ENCODE data around the gene RAD51B.

The RAD51B gene

DNA sequence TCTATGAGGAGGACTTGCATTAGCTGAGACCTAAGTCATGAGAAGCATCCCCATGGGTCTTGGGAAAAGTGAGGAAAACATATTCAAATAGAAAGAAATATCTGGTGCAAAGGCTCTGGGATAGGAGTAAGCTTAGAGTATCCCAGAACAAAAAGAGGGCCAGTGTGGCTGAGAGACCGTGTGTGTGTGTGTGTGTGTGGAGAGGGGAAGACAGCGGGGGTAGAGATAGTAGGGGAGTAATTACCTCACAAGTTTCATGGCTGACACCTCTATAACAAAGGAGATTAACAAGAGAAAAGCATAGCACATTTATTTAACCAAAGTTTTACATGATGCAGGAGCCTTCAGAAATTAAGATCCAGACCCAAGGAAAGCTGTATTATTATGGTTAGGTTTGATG lies 440.5 kb downstream of the RAD51B start:
- DNase-seq = no peak

GRCh38 chr14:68261092-68261842 lies 441.7 kb downstream of the RAD51B start:
- DNase-seq = no peak

DNA sequence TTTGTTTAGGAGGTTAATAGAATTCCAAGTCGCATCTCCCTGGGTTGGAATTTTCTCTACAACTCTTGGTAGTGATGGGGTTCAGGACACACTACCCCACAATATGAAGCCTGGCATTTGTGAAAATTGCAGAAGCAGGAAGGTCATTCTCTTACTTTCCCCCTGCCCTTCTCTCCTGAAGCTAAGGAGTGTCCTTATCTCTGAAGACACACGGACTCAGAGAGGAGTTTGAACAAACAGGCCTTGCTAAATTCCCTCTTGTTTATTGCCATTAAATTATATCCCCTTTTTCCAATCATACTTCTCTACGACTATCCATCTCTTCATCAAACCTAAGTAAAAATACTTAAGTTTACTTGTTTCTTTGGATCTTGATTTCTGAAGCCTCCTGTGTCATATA lies 443.0 kb downstream of the RAD51B start:
- DNase-seq = no peak

GRCh38 chr14:68263563-68264259 lies 444.1 kb downstream of the RAD51B start:
- DNase-seq = no peak

- DNase-seq = no peak
Observed at GRCh38 chr14:68264260-68264569, 444.6 kb downstream of the RAD51B start.

GRCh38 chr14:68266998-68267397 lies 447.4 kb downstream of the RAD51B start:
- DNase-seq = no peak

- no peak for DNase-seq
Observed at GRCh38 chr14:68268197-68268596, 448.6 kb downstream of the RAD51B start.

DNA sequence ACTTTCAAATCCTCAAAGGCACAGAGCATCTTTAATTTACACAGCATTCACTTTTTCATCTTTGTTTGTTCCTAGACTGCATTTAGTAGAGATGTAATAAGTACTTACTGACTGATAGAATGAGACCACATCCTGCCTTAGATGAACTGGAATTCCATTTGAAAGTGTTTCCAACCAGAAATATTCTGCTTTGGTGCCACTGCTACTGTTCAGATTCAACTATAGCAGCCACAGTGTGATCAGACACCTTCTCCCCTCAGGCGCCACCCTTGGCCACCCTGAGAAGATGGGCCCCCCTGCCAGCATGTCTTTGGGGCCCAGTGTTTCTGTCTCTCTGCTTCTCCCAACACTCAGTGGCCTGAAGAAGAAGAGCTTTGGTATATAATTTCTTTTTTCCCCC lies 449.1 kb downstream of the RAD51B start:
- DNase-seq = no peak

- DNase-seq = no peak
Observed at GRCh38 chr14:68269136-68269927, 449.8 kb downstream of the RAD51B start.

GRCh38 chr14:68270342-68270741 lies 450.8 kb downstream of the RAD51B start:
- DNase-seq = no peak

GRCh38 chr14:68271913-68272391 lies 452.4 kb downstream of the RAD51B start:
- DNase-seq = no peak

DNA sequence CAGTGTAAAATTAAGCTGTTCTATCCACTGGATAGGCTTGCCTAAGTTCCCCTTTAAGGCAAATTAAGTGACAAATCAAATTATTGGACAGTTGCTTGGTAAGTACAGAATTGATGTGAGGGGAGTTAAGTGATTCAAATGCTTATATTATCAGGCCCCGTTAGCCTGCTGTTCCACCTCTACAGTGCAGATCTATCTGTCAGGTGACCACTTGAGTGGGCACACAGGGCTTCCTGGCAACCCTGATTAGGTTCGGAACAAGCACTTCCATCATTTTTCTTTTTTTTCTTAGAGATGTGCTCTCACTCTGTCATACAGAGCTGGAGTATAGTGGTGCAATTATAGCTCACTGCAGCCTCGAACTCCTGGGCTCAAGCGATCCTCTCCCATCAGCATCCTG lies 453.8 kb downstream of the RAD51B start:
- no peak for DNase-seq

- no peak for DNase-seq
Observed at GRCh38 chr14:68274725-68275124, 455.1 kb downstream of the RAD51B start.

DNA sequence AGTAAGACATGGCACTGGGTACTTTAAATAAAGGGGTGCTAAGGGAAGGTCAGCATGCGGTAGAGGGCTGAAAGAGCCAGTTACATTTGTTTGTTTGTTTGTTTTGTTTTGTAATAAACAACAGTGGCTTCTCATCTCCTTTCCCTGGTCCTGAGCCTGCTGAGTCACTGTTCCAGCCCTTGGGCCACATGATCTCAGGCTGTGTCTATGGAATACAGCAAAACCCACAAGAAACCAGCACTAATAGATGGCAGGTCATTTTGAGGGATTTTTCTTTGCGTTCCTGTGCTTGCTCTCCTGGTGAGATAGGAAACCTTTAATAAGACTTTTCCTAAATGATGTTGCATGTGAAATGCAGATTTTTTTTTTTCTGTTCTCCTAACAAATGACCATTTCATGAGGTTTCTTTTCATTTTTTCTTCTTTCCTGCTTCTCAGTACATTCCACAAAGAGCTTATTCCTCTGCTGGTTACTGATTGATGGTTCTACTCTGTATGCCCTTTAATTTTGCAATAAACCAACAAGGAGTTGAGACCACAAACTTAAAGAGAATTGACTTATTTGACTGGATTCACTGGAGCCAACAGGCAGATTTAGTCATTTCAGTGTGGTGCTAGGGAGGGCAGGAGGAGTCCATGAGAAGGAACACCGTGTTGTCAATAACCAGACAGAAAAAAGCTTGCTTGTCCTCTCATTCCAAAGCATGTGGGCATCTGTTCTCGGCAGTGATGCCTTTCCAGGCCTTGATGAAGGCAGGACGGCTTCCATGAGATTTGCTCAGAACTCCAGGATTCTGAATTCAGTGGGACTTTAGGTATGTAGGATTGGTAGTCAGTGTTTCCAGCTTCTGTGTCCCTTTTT lies 459.2 kb downstream of the RAD51B start:
- DNase-seq = no peak

DNA sequence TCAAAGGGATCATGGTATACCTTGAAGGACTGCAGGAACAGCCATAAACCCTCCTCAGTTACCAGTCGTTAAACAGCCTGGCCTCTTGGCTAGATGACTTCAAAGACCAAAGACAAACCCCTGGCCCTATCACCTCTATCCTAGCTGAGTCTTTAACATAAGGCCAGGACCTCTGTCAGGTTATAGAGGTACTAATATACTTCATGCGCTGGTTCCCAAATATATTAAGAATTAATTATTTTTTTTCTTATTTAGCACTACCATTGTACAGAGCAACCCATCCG lies 459.8 kb downstream of the RAD51B start:
- no peak for DNase-seq

GRCh38 chr14:68279777-68280233 lies 460.2 kb downstream of the RAD51B start:
- no peak for DNase-seq

DNA sequence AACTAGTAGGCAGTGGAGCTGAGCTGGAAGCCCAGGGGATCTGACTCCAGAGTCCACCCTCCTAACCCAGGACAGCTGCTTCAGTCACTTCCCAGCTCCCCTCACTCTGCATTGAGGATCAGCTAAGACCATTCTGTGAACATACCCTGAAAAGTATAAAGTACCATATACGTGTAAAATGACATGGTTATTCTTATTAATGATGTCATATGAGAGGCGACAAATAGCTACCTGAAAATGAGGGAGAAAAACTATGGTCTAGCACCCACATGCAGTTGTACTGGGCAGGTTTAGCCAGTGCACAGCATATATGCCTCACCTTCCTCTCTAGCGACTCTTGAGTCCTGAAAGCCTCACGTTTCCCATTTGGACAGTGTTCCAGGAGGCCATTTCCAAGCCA lies 461.9 kb downstream of the RAD51B start:
- no peak for DNase-seq

DNA sequence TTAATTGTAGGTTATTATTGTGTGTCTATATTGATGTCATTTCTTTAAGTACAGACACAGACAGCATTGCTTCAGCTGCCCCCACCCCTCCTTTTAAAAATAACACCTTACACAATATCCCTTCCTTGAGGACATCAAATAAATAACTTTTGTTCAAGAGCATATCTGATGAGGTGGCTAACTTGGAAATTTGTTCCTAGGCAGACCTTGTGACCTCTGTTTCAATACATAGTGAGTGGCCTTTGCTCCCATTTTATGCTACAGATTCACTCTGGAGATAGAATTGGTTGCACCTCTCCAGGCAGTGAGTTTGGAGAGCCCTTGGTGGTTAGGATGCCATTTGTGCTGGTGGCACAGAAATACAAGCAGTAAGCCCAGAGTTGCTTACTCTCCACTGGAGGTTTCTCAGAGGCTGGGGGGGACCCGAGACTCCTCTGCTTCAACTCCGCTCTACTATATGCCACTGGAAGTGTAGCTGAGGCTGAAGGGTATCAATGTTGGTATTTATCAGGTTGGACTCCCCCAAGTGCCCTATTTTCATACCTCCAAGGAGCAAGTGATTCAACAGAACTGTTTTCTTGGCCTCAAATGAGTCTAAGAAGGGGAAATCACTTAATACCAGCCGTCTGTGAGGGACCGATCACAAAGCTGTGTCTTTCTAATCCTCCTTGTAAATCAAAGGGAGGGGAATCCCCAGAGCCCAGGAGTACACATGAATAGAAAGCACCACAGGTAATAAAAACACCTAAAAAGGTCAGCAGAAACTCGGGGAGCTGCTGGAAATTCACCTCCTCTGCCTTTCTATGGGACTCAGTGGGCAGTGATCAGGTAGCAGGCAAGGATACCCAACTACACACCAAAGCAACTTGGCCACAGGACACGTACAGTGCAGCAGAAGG lies 463.1 kb downstream of the RAD51B start:
- no peak for DNase-seq

DNA sequence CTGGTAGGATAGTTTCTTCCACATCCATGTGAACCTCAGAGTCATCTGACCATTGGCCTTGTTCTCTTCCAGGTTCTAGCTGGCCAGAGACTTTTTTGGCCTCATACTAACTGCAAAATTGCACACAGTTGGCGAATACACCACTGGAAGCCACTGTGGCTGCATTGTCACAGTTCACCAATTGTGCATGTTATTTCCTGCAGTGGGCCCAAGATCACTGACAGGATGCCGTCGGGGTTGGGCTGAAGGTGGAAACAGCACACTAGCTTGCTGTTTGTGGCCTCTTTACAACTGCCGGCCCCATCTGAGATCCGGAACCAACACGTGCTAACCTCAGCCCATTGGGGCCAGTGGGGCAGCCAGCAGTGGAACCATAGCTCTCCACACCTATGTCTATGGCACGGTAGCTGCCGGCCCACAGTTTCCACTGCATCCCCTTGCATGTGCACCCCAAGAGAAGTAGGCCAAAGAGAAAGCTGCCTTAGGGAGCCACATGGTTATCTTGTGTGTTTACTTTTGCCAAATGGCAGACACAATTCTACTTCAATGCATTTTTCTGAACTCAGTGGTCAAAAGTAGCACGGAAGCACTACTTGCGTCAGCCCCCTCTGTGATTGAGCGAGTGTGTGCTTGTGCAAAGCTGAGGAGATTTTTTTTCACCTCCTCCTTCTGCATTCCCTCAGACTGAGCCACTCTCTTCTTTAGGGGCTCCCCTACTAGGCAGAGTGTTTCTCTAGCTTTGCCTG lies 464.0 kb downstream of the RAD51B start:
- no peak for DNase-seq

DNA sequence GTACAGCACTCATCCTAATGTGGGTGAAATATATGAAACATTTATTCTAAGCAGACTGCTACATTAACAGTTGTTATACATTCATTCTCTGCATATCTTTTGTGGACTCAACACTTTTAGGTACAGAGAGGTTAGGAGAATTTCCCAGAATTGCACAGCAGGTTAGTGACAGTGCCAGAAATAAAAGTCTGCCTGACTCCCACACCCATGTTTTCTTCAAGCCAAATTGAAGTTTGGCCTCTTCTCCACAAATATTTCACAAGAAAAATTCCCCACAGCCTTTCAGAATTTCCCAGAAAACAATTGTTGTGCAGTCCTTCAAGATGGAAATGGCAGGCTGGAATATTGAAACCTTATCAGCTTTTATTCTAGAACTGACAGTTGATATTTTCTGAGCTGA lies 464.8 kb downstream of the RAD51B start:
- DNase-seq = no peak

- DNase-seq = no peak
Observed at GRCh38 chr14:68284834-68285233, 465.3 kb downstream of the RAD51B start.
